KMS-11 (cell line): ENCODE results near the gene MED13L.

ENCODE experiments used
- H2AFZ ChIP-seq: fragments of 200-600 bp; sonication (generic); 2 replicates; pipeline ENCODE4 v1.6.1; 2016; ENCODE audit warnings: antibody characterized with exemption, mixed run types, low read depth
- H3K27ac ChIP-seq: fragments of 200-600 bp; sonication (generic); 2 replicates; pipeline ENCODE4 v1.6.1; 2016; ENCODE audit warnings: mild to moderate bottlenecking, mixed run types
- H3K27me3 ChIP-seq: fragments of 200-600 bp; sonication (generic); 2 replicates; pipeline ENCODE4 v1.6.1; 2017; ENCODE audit warnings: mild to moderate bottlenecking, low read depth, mixed run types, moderate library complexity; ENCODE audit not compliant: insufficient read depth
- H3K36me3 ChIP-seq: fragments of 200-600 bp; sonication (generic); 2 replicates; pipeline ENCODE4 v1.6.1; 2017; ENCODE audit warnings: mild to moderate bottlenecking, mixed run types; ENCODE audit not compliant: insufficient read depth
- H3K4me1 ChIP-seq: fragments of 200-600 bp; sonication (generic); 2 replicates; pipeline ENCODE4 v1.6.1; 2016; ENCODE audit warnings: mild to moderate bottlenecking, low read depth, mixed run types; ENCODE audit not compliant: poor library complexity, severe bottlenecking
- H3K4me2 ChIP-seq: fragments of 200-600 bp; sonication (generic); 2 replicates; pipeline ENCODE4 v1.7.0; 2016; ENCODE audit warnings: mild to moderate bottlenecking, mixed run types
- H3K4me3 ChIP-seq: fragments of 200-600 bp; sonication (generic); IDR thresholded peaks from 2 replicates; pipeline ENCODE4 v1.6.1; 2017; ENCODE audit warnings: low read depth, low read length, mixed read lengths; ENCODE audit not compliant: insufficient read depth
- H3K79me2 ChIP-seq: fragments of 200-600 bp; sonication (generic); 2 replicates; pipeline ENCODE4 v1.6.1; 2016; ENCODE audit warnings: low read depth, mixed run types; ENCODE audit not compliant: insufficient read depth
- H3K9ac ChIP-seq: fragments of 200-600 bp; sonication (generic); 2 replicates; pipeline ENCODE4 v1.6.1; 2016; ENCODE audit warnings: mild to moderate bottlenecking, mixed run types
- H4K20me1 ChIP-seq: fragments of 200-600 bp; sonication (generic); 2 replicates; pipeline ENCODE4 v1.6.1; 2016; ENCODE audit warnings: mild to moderate bottlenecking, mixed run types; ENCODE audit not compliant: insufficient read depth
- CTCF ChIP-seq: fragments of 200-600 bp; sonication (generic); conservative IDR thresholded peaks from 2 replicates; pipeline ENCODE4 v1.6.1; 2017; ENCODE audit warnings: low read depth, mild to moderate bottlenecking, antibody characterized with exemption, low read length, moderate library complexity, mixed read lengths

MED13L gene

DNA sequence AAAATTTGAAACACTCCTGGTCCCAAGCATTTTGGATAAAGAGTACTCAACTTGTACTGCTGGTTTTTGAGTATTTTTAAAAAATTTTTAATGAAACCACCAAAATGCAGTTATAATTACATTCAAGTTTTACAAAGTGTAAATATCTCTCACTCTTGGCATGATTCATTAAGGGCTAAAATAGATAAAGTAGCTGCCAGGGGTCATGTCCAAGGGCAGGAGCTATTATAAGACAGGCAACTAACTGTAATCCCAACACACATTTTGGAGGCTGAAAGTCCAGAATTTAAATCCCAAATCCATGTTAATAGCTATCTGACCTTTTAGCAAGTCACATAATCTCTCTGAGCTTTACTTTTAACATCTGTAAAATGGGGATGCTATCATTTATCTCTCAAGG, 207.6 kb downstream of the MED13L start:
- H3K4me2 ChIP-seq: no peak overlapping the region
- H2AFZ ChIP-seq: no peak overlapping the region
- H3K4me3 ChIP-seq: no peak overlapping the region
- H3K36me3 ChIP-seq: no peaks in the 10 kb centered on the region
- peaks cover 42% of the 10 kb centered on the region for H3K4me1 ChIP-seq
- TF ChIP-seq CTCF: no peak
- no peak overlapping the region for H3K27ac ChIP-seq
- H3K27me3 ChIP-seq: no peaks in the 10 kb centered on the region
- H4K20me1 ChIP-seq: no peaks in the 10 kb centered on the region
- H3K79me2 ChIP-seq: peaks cover 11% of the 10 kb centered on the region; the same call in 1 of the 2 replicates
- no peak overlapping the region for H3K9ac ChIP-seq

DNA sequence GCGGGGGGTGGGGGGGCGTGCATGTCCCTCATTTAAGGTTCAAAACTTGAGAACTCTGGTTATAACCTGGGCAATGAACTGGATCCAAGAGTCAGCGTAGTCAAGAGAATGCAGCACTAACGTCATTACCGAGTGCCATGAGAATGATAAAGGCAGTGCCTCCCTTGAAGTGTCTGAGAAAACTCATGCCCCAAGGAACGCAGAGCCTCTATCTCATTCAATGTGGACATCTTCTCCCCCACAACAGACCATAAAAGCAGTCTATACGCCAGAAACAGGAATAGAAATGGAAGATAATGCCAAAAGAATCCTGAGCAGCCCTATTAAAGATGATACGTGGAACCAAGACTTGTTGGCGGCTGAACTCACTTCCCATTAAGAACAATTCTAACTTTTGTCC, 208.6 kb downstream of the MED13L start:
- Histone ChIP-seq H3K4me3 (no peak overlapping the region), H3K4me2 (no peak overlapping the region), H3K36me3 (no peaks in the 10 kb centered on the region), H4K20me1 (no peaks in the 10 kb centered on the region), H3K27ac (no peak overlapping the region), H2AFZ (no peak overlapping the region), H3K4me1 (peaks cover 34% of the 10 kb centered on the region), H3K27me3 (no peaks in the 10 kb centered on the region), H3K79me2 (peaks cover 16% of the 10 kb centered on the region; the same call in 1 of the 2 replicates), H3K9ac (no peak overlapping the region)
- TF ChIP-seq CTCF: no peak

DNA sequence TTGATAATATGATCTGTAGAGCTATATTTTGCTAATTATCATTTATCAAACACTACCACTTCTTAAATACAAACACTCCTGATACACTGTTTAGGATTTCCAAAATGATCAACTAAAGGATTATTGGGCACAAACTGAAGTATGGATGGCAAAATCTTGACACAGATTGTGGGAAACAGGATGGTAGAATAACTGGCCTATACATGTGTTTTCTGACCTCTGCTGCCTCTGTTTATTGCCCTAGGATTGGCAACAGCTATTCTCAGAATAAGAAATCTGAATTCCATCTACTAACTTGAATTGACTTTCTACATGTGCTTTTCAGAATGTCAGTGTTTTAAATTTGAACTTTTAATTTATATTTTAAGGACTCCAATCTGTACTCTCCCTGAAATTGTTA, 209.1 kb downstream of the MED13L start:
- Histone ChIP-seq H3K79me2 (peaks cover 17% of the 10 kb centered on the region; the same call in 1 of the 2 replicates), H3K27ac (no peak overlapping the region), H3K27me3 (no peaks in the 10 kb centered on the region), H2AFZ (no peak overlapping the region), H4K20me1 (no peaks in the 10 kb centered on the region), H3K4me2 (no peak overlapping the region), H3K36me3 (no peaks in the 10 kb centered on the region), H3K9ac (no peak overlapping the region), H3K4me1 (peaks cover 34% of the 10 kb centered on the region), H3K4me3 (no peak overlapping the region)
- no peak for TF ChIP-seq CTCF

DNA sequence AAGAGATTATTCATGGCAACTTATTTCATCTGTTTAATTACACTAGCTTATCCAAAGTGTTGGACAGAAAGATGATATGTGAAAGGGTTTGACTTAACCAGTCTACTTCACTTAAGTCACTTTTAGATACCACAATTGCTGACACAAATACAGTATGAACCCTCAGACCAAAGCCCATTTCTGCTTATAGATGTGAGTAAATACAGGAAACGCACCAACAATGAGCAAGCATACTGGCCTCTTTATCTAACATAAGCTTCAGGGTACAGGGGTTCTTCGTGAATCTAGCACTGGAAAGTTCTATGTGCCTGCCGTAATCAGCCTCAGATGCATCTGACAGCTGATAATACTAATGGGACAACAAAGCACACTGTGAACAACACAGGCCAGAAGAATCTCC, 209.6 kb downstream of the MED13L start:
- Histone ChIP-seq H3K36me3 (no peaks in the 10 kb centered on the region), H3K4me3 (no peak overlapping the region), H3K79me2 (peaks cover 18% of the 10 kb centered on the region; the same call in 1 of the 2 replicates), H3K27me3 (no peaks in the 10 kb centered on the region), H3K27ac (no peak overlapping the region), H3K4me2 (no peak overlapping the region), H2AFZ (no peak overlapping the region), H3K9ac (no peak overlapping the region), H3K4me1 (peaks cover 34% of the 10 kb centered on the region), H4K20me1 (no peaks in the 10 kb centered on the region)
- no peak for TF ChIP-seq CTCF
